HepG2 (cell line): ENCODE results near the gene APC2. TPM values are rescaled to one million over a fixed set of nuclear protein-coding genes. Genes with fewer than 3 reads are reported as not detected.

Source experiments
- CHD2 ChIP-seq: IDR thresholded peaks from 2 replicates; pipeline ENCODE4 v1.6.1; 2011; ENCODE audit warnings: low read depth, low read length, improper control_type of control experiment
- GLI4 ChIP-seq: sonication (generic); formaldehyde crosslinking; IDR thresholded peaks from 2 replicates; pipeline ENCODE4 v1.5.1; 2020; ENCODE audit warnings: missing genetic modification reagents, mild to moderate bottlenecking, moderate library complexity, borderline replicate concordance
- JARID2 ChIP-seq: sonication (generic); formaldehyde crosslinking; IDR thresholded peaks from 2 replicates; pipeline ENCODE4 v1.8.1; 2023; ENCODE audit warnings: missing genetic modification reagents, inconsistent platforms; ENCODE audit not compliant: insufficient replicate concordance
- KLF13 ChIP-seq: sonication (generic); formaldehyde crosslinking; IDR thresholded peaks from 2 replicates; pipeline ENCODE4 v1.4.0; 2020; ENCODE audit warnings: mild to moderate bottlenecking, missing genetic modification reagents
- MBD4 ChIP-seq: IDR thresholded peaks from 2 replicates; pipeline ENCODE4 v1.6.1; 2012; ENCODE audit warnings: low read length, inconsistent platforms, borderline replicate concordance
- PPARG ChIP-seq: conservative IDR thresholded peaks from 2 replicates; pipeline ENCODE4 v1.6.1; 2016; ENCODE audit warnings: missing biosample characterization, missing genetic modification reagents
- SNAPC2 ChIP-seq: sonication (generic); formaldehyde crosslinking; IDR thresholded peaks from 2 replicates; pipeline ENCODE4 v1.8.1; 2022; ENCODE audit warnings: mild to moderate bottlenecking, missing genetic modification reagents
- U2AF2 ChIP-seq: fragments of 200-400 bp; formaldehyde crosslinking; IDR thresholded peaks from 2 replicates; pipeline ENCODE4 v1.6.1; 2017; ENCODE audit warnings: low read depth, mild to moderate bottlenecking, low read length
- ZNF251 ChIP-seq: sonication (generic); formaldehyde crosslinking; IDR thresholded peaks from 2 replicates; pipeline ENCODE4 v1.9.0; 2021; ENCODE audit warnings: mild to moderate bottlenecking, missing genetic modification reagents
- ZNF614 ChIP-seq: IDR thresholded peaks from 2 replicates; pipeline ENCODE4 v1.6.1; 2018; ENCODE audit warnings: missing biosample characterization, missing genetic modification reagents, inconsistent platforms, borderline replicate concordance
- ZNF773 ChIP-seq: sonication (generic); formaldehyde crosslinking; IDR thresholded peaks from 2 replicates; pipeline ENCODE4 v1.4.0; 2020; ENCODE audit warnings: missing genetic modification reagents, borderline replicate concordance
- polyA plus RNA-seq, 8 experiments: library from polyadenylated mRNA; depleted of rRNA in 3 of 8; stranded (reverse) in 7 of 8; unstranded in 1 of 8; fragments of >200 nt; fragmentation: Illumina TruSeq in 4 of 8; extraction: Trizol in 4 of 8; gene quantifications; 2 replicates each; pipeline versions ENCODE4 v1.2.1 to v1.2.3, GENCODE V29; 2011 to 2016; ENCODE audit warnings: low read depth in 4 of 8, missing spikeins in 1 of 8, mixed read lengths in 1 of 8; ENCODE audit not compliant: insufficient read depth in 1 of 8
- total RNA-seq, 5 experiments: library from RNA; depleted of rRNA; stranded (reverse); fragments of >200 nt; fragmentation: Illumina TruSeq; extraction: Trizol; gene quantifications; 2 replicates each; pipeline ENCODE4 v1.2.3, GENCODE V29; 2016; ENCODE audit warnings: low read depth in 1 of 5
- TF ChIP-seq, protein P1 (sequence below): fragments of 450-650 bp; IDR thresholded peaks from 2 replicates; pipeline ENCODE4 v1.6.1; 2017; ENCODE audit warnings: mild to moderate bottlenecking
- TF ChIP-seq, protein P2 (sequence below): sonication (generic); formaldehyde crosslinking; IDR thresholded peaks from 2 replicates; pipeline ENCODE4 v1.5.0; 2020; ENCODE audit warnings: mild to moderate bottlenecking, missing genetic modification reagents
- TF ChIP-seq, protein P3 (sequence below), 2 experiments: fragments of 450-650 bp in 1 of 2; sonication (generic) in 1 of 2; formaldehyde crosslinking in 1 of 2; IDR thresholded peaks; 2 replicates each; pipeline versions ENCODE4 v1.6.1 to v1.8.0; 2016 to 2022; ENCODE audit warnings: antibody characterized with exemption in 1 of 2, mild to moderate bottlenecking in 1 of 2, missing genetic modification reagents in 1 of 2

Gene APC2
- total and polyA plus RNA-seq, 2 of the 13 experiments (the other 11 are each of a cell fraction or from before 2014, with no cell fraction given) = 0.08 to 0.22 TPM

DNA sequence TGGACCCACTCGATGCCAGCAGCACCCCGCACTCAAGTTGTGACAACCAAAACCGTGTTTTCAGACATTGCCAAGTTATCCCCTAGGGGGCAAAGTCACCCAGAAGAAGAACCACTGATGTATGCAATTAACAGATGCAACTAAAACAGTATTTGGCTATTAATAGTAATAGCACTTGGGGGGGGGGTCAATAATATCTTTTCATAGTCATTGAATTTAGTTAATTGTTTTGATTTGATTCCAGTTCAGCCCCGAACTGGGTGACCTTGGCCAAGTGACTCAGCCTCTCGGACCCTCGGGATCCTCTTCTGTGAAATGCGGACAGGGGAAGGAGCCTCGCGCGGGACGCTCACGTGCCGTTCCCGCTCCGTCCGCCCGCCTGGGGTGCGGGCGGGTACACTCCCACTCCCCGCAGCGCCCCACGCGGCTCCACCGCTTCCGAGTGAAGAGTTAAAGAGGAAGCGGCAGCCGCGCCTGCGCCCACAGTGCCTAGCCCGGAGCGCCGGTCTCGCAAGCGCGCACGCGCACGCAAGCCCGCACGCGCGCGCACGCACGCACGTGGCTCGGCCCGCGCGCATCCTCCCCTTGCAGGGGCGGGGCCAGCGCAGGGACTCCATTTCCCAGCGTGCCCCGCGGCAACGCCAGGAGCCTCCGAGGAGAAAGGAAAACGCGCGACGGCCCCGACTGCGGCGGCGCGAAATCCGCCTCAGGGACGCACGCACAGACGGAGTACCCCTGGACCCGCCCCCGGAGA, 43.0 kb upstream of the APC2 start (continued):
- TF ChIP-seq, protein P1, sequence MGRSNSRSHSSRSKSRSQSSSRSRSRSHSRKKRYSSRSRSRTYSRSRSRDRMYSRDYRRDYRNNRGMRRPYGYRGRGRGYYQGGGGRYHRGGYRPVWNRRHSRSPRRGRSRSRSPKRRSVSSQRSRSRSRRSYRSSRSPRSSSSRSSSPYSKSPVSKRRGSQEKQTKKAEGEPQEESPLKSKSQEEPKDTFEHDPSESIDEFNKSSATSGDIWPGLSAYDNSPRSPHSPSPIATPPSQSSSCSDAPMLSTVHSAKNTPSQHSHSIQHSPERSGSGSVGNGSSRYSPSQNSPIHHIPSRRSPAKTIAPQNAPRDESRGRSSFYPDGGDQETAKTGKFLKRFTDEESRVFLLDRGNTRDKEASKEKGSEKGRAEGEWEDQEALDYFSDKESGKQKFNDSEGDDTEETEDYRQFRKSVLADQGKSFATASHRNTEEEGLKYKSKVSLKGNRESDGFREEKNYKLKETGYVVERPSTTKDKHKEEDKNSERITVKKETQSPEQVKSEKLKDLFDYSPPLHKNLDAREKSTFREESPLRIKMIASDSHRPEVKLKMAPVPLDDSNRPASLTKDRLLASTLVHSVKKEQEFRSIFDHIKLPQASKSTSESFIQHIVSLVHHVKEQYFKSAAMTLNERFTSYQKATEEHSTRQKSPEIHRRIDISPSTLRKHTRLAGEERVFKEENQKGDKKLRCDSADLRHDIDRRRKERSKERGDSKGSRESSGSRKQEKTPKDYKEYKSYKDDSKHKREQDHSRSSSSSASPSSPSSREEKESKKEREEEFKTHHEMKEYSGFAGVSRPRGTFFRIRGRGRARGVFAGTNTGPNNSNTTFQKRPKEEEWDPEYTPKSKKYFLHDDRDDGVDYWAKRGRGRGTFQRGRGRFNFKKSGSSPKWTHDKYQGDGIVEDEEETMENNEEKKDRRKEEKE = no peak
- no peak for TF ChIP-seq CHD2
- TF ChIP-seq ZNF614 (CRISPR knock-in tag) = no peak
- TF ChIP-seq, protein P2, sequence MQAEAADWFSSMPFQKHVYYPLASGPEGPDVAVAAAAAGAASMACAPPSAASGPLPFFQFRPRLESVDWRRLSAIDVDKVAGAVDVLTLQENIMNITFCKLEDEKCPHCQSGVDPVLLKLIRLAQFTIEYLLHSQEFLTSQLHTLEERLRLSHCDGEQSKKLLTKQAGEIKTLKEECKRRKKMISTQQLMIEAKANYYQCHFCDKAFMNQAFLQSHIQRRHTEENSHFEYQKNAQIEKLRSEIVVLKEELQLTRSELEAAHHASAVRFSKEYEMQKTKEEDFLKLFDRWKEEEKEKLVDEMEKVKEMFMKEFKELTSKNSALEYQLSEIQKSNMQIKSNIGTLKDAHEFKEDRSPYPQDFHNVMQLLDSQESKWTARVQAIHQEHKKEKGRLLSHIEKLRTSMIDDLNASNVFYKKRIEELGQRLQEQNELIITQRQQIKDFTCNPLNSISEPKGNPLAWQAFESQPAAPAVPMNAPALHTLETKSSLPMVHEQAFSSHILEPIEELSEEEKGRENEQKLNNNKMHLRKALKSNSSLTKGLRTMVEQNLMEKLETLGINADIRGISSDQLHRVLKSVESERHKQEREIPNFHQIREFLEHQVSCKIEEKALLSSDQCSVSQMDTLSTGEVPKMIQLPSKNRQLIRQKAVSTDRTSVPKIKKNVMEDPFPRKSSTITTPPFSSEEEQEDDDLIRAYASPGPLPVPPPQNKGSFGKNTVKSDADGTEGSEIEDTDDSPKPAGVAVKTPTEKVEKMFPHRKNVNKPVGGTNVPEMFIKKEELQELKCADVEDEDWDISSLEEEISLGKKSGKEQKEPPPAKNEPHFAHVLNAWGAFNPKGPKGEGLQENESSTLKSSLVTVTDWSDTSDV = no peak
- no peak for TF ChIP-seq GLI4
- TF ChIP-seq, protein P3, sequence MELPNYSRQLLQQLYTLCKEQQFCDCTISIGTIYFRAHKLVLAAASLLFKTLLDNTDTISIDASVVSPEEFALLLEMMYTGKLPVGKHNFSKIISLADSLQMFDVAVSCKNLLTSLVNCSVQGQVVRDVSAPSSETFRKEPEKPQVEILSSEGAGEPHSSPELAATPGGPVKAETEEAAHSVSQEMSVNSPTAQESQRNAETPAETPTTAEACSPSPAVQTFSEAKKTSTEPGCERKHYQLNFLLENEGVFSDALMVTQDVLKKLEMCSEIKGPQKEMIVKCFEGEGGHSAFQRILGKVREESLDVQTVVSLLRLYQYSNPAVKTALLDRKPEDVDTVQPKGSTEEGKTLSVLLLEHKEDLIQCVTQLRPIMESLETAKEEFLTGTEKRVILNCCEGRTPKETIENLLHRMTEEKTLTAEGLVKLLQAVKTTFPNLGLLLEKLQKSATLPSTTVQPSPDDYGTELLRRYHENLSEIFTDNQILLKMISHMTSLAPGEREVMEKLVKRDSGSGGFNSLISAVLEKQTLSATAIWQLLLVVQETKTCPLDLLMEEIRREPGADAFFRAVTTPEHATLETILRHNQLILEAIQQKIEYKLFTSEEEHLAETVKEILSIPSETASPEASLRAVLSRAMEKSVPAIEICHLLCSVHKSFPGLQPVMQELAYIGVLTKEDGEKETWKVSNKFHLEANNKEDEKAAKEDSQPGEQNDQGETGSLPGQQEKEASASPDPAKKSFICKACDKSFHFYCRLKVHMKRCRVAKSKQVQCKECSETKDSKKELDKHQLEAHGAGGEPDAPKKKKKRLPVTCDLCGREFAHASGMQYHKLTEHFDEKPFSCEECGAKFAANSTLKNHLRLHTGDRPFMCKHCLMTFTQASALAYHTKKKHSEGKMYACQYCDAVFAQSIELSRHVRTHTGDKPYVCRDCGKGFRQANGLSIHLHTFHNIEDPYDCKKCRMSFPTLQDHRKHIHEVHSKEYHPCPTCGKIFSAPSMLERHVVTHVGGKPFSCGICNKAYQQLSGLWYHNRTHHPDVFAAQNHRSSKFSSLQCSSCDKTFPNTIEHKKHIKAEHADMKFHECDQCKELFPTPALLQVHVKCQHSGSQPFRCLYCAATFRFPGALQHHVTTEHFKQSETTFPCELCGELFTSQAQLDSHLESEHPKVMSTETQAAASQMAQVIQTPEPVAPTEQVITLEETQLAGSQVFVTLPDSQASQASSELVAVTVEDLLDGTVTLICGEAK (IDR thresholded peaks at IDR 0.05) = no peak
- TF ChIP-seq, protein P3 (CRISPR knock-in tag; IDR thresholded peaks at IDR 0.05) = peak; percentile 17; the same call in 1 of the 2 replicates
- TF ChIP-seq JARID2 (CRISPR knock-in tag) = no peak
- TF ChIP-seq PPARG (CRISPR knock-in tag) = 0 out of 2 replicates have a peak, but pooled peaks have one; percentile 43
- TF ChIP-seq U2AF2 = no peak
- no peak for TF ChIP-seq MBD4
- TF ChIP-seq ZNF251 (CRISPR knock-in tag) = no peak
- no peak for TF ChIP-seq ZNF773
- no peak for TF ChIP-seq SNAPC2 (CRISPR knock-in tag)
- TF ChIP-seq KLF13 (CRISPR knock-in tag) = no peak
